Activated gamma-delta T cell treated with Interleukin-2 at 50 U/mL for 16 hours (primary cell): ENCODE data around the gene APOB.

ENCODE experiments used
- DNase-seq: peaks from one replicate; pipeline ENCODE4 v3.0.0-alpha.2; 2020

The APOB gene

DNA sequence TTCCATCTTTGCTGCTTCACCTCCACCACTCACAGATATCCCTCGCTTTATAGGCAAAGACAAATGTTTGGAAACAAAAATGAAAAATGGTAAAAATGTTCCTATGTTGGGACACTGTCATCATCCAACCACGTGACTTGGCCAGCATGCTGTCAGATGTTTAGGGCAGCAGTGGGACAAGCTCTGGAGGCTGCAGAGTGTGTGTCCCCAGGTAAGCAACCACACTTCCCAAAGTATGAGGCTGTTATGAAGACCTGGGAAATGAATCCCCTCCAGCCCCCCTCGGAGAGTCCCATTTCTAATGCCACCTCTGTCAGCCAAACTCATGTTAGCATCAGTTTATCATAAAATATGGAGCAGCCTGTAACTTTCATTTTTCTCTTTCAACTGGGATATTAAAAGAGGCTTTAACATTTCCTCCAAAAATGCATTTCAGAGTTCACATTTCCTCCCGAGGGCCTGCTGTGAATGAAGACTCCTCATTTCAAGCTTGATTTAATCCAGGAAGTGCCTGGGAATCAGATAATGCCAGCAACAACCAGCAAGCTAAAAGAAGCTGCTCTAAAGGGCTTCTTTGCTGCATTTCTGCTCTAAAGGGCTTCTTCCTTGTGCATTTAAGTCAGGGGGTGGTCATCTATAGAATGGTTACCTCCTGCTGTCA, 66.2 kb downstream of the APOB start:
- no peak for DNase-seq

DNA sequence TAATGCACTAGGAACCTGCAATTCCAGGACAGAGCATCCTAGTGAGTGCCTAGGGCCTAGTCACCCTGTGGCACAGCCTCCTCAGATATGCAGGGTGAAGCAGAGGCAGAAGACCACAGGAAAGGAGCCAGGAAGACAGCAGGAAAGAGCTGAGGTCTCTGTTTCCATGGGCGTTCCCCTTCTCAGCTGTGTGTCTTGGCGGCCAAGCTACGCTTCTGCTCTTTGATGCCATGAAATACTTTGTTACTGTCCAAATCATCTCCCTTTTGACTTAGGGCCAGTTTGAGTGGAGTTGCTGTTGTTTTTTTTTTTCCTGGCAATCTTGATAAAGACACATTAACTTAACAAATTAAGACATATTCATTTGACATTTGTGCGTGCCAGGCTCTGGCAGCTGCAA, 67.3 kb downstream of the APOB start:
- DNase-seq: no peak

DNA sequence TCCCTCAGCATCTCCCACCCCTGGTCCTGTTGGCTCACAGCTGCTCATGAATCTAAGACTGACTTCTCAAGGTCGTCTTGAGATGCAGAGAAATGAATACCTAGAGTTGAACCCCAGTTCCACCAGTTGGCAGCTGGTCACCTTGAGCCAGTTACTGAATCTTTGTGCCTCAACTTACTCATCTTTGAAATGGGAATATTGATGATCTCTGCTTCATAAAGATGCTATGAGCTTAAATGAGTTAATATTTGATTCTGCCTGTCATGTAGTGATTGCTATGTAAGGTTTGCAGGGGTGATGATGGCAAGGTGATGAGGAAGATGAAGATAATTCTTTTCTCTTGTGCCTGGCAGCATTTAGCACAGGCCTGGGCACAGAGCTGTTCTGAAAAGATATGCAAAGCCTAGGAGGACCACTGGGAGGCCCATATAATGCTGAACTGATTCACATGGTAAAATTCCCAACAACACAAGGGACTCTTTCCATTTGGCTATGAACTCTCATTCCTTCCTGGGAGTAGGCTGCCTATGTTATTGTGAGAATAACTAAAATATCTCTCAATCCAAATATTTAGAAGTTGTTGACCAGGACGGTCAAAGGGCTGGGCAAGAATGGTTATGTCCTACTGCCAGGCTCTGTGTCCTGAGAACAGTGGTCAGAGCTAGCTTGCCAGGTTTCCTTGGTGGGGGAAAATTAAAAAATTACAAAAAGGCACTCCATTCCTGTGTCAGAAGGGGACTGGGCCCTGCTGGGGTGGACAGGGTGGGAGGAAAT, 70.9 kb downstream of the APOB start:
- no peak for DNase-seq

DNA sequence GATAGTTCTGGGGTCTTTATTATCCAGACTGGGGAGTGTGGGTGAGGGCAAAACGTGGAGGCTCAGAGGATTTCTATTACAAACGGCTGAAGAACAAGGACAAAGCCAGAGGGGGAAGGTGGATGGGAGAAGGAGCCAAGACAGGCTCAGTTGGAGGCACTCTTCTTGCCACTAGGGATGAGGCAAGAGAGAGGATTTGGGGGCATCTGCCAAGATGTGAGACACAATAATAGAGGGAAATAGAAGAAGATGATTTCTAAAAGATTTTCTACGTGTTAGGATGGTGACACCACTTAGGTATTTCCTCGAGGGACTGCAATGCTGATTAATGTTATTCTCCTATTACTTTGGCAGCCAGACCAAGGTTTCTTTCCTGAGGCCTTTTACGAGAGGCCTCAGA, 71.8 kb downstream of the APOB start:
- no peak for DNase-seq

DNA sequence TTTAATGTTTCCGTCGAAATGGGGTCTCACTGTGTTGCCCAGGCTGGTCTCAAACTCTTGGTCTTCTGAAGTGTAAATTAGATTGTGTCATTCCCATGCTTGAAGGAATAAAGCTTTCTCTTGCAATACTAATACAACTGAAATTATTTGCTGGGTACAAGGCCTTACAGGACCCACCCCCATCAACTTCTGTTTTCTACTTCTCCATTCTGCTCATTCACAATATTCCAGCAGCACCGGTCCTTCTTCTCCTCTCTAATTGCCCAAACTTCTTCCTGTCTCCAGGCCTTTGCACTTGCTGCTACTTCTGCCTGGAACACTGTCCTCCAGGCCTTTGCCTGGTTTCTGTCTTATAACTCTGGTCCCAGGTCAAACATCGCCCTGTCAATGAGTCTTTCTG, 73.8 kb downstream of the APOB start:
- no peak for DNase-seq

DNA sequence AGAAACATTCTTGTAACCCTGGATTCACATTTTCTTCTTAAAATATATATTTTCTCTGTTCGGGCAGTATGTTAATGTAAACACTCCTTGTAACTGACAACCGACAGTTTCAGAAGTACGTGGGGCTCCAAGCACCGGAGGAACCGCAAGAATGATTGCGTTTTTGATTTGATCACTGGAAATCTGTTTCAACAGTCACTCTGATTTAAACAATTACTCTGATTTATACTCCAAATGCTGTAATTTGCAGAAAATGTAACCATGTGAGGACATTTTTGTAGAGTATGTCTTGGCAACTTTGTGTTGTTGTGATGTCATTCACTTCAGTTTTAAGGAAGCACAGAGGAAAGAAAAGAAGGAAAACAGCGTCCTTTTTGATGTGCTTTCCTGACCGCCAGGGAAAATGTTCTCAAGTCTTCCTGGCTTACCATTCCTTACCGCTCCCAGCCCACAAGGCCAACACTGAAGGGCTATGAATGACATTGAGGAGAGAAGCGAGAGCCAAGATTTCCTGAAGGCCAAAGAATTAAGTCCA, 77.7 kb downstream of the APOB start:
- no peak for DNase-seq

DNA sequence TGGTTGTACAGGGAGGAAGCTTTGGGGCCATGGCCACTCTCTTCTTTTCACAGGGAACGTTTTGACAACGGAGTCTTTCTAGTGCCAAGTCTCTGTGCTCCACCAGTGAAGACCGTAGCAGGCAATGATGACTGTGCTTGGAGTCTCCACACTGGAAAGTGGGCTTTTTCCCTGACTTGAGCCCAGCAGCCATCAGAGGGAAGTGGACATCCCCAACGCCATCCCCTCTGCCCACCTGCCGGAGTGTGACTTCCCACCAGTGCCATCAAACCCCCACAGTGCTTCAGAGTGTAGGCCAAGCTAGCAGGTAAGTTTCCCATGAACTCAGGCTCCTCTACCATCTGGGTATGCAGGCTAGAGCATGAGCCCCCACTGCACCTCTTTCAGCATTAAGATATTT, 78.7 kb downstream of the APOB start:
- DNase-seq: no peak

DNA sequence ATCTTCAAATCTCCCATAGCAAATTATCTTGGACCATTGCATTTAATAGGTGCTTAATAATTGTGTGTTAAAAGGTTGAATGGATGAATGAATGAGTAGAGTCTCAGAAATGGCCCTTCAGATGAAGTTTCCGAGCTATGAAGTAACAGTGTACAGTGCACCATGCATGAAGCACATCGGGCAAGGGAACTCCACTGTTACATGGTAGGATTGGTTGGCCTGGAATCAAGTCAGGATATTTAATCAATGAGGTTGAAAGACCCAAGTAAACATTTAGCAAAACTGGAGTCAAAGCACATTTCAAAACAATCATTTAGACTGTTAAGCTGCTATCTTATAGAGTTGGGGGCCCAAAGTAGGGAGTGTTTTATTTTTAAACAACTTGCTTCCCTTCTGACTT, 80.0 kb downstream of the APOB start:
- DNase-seq: no peak

DNA sequence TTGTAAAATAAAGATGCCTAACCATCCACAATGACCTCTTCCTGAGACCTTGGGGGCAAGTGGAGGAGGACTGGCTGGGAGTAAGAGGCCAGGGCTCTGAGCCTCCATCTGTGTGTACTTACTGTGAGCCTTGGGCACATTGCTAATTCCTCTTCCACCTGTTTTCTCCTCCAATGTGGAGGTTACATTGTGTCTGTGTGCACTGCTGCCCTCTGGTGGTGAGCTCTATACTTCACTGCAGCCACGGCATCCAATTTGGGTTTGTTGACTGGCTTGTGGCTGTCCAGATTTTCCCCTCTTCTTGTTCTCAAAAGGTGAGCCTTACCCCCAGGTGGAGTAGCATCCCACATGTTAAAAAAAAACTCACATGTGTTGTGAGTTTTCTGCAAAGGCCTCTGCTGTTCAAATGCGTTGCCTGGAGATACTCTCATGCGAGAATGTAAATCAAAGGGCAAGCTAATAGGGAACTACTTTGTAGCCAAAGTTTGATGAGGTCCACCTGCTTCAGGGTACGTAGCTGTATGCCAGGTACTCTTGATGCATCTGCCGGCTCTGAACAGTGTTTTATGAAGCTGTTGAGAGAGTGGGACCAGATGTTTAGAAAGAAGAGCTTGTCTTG, 80.8 kb downstream of the APOB start:
- DNase-seq: peak; percentile 62

DNA sequence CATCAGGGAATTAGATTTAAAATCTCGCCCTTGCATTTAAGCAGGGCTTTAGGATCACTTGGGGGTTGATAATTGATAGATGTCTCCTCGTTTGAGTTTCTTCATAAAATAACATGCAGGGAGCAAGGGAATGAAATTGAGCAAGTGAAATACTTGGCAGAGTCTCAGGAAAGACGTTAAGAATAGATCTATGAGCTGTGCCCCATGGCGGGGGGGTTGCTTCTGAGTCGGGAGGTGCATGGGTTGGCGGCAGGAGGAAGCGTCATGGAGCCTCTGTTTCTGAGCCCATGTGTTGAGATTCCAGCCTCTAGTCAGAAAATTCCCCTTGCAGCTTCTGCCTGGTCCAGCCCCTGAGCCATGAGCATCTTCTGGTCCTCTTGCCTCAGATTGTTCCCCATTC, 82.0 kb downstream of the APOB start:
- DNase-seq: no peak

DNA sequence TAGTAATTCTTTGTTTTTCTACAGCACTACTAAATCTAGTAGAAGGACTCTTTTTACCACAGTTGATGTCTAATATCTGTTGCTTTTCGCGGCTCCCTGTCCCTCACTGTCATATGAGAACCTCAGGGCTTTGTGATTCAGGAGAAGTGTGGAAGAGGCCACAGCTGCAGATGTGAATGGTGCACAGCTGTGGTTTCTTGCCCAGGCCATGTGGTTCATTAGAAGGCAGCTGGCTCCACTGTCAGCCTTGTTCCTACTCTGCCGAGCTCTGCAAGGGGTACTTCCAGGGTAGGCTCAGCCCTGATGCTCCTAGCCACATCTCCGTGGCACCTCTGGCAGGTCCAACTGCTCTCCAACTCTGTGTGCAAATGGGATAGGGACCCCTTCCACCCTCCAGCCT, 83.9 kb downstream of the APOB start:
- DNase-seq: no peak

DNA sequence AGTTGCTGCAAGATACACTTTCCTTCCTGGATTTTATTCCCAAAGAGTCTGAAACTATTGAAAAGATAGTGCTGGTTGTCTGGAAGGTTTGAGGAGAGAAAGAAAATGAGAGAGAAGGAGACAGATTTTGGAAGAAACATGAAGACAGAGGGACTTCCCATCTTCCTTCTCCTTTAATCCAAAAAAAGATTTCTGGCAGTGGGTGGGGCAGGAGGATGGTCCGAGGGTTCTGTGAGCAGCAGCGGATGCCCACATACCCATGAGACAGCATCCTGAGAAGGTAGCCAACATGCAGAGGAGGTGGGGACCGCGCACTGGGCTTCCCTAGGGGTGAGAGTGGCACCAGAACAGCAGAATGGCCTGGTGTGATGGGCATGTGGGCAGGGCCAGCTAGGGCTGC, 84.6 kb downstream of the APOB start:
- DNase-seq: no peak

DNA sequence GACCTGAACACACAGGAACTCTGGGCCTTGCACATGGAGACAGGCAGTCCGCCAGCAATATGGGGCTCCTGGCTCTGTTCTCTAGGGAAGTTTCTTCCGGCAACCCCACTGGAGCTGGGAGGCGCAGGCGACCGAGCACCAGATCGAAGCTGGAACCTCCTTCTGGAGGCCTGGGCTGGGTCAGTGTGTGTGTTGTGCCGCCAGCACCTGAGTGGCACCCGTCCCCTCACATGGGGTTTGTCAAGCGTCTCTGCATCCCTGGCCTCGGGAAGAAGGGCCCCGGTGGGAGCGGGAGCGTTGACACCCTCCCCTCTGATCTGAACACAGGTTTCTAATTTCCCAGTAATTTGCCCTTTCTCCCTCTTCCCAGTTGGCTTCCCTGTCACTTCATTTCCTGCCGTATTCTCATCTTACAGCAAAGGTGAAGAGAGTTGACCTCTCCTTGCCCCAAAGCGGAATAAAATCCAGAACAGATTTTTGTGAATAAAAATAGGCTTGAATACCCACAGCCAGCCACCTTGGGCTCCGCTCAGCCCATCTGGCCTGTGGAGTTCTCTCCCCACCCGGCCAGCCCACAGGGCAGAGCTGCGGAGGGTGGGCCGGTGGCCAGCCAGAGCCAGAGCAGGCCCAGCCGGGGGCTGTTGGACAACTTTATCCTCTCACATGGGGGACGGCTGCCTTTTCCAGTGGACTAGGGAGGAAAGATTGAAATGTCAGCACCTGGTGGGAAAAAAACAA, 85.9 kb downstream of the APOB start:
- no peak for DNase-seq

DNA sequence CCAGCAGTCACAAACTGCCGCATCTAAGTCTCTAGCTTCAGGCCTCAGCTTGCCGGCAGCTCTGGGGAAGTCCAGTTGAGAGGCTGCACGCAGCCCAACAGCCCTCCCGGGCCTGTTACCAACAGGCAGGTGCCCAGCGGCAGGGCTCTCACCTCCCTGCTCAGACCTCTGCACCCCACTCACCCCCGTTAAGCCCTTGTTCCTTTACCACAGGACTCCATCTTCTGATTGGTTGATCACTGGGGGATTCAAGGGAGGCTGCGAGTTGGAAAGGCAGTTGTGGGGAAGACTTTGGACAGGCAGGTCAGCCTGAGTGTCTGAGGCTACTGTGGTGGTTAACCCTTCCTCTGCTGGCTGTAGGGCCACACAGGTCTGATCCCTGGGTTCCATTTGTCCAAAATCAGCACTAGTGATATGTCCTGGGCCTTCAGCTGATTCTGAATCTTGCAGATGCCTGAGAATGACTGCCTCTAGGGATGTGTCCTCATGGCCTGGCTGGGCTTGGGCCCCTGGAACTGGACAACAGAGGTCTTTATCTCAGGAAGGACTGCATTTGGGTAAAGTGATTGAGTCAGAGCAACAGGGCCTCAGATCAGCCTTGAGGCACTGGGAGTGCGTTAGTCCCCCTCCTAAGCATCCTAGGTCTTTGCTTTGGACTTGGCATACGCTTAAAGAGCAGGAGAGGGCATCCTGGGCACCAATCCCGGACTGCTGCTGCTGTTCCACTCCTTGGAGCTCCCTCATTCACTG, 88.4 kb downstream of the APOB start:
- no peak for DNase-seq

DNA sequence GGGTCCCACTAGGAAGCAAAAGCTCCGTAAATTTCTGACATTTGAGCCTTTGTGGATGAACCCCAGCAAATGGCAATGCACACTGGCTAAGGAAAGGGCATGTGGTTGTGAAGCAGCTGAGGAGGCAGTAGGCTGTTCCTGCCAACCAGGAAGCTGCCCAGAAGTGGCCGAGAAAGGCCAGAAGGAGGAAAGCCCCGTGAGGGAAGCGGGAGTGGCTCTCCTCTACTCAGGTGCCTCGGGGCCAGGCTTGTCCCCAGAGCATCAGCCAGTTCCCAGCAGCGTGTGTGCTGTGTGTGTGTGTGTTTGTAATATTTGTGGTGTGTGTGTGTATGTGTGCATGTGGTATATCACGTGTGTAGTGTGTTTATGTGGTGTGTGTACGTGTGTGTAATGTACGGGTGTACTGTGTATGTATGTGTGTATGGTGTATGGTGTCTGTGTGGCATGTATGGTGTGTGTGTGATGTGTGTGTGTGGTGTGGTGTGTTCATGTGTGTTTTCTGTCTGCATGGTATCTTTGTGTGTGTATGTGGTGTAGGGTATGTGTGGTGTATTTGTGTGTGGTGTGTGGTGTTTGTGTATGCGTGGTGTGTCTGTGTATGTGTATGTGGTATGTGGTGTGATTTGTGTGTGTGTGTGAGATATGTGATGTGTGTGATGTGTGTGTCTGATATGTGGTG, 90.6 kb downstream of the APOB start:
- DNase-seq: no peak
